WTC11 (cell line): ENCODE measurements around the gene CSNK1E. TPM values are rescaled to one million over a fixed set of nuclear protein-coding genes. Genes with fewer than 3 reads are reported as not detected.

Experiments
- ATAC-seq: fragments of 200-7000 bp; cut with Tn5 transposase; 2 replicates; pipeline ENCODE4 v1.10.0; 2021; ENCODE audit warnings: mild to moderate bottlenecking, moderate library complexity
- CTCF ChIA-PET: fragments of 300-600 bp; sonication (Branson Sonifier 250); formaldehyde crosslinking; loops from one replicate; lab custom pipeline; 2021; ENCODE audit warnings: antibody characterized with exemption; lab: Charles Lee
- POLR2A ChIA-PET: fragments of 350-600 bp; sonication (Branson Sonifier 250); formaldehyde crosslinking; loops from one replicate; lab custom pipeline; 2021; ENCODE audit warnings: antibody characterized with exemption; lab: Charles Lee
- DNase-seq: peaks from one replicate; pipeline ENCODE4 v3.0.0; 2021; ENCODE audit warnings: low spot score
- H3K27ac Mint-ChIP-seq: 2 replicates; pipeline ENCODE4 v1.8.0; 2021; ENCODE audit warnings: mixed read lengths
- H3K27me3 Mint-ChIP-seq: 2 replicates; pipeline ENCODE4 v1.8.0; 2021; ENCODE audit warnings: low read depth, mild to moderate bottlenecking, moderate library complexity, mixed read lengths
- H3K36me3 Mint-ChIP-seq: 2 replicates; pipeline ENCODE4 v1.8.0; 2021; ENCODE audit warnings: mixed read lengths
- H3K4me1 Mint-ChIP-seq: 2 replicates; pipeline ENCODE4 v1.8.0; 2022; ENCODE audit warnings: mixed read lengths
- H3K4me3 Mint-ChIP-seq: 2 replicates; pipeline ENCODE4 v1.8.0; 2021; ENCODE audit warnings: mild to moderate bottlenecking, moderate library complexity, mixed read lengths
- H3K9me3 Mint-ChIP-seq: 2 replicates; pipeline ENCODE4 v1.8.0; 2021; ENCODE audit warnings: mixed read lengths
- CBFB ChIP-seq: sonication (generic); formaldehyde crosslinking; IDR thresholded peaks from 2 replicates; pipeline ENCODE4 v1.8.1; 2022; ENCODE audit warnings: mild to moderate bottlenecking, low read depth, missing genetic modification reagents
- CREM ChIP-seq: sonication (generic); formaldehyde crosslinking; IDR thresholded peaks from 2 replicates; pipeline ENCODE4 v1.8.1; 2022; ENCODE audit warnings: mild to moderate bottlenecking, missing genetic modification reagents, moderate library complexity
- ESRRA ChIP-seq: sonication (generic); formaldehyde crosslinking; IDR thresholded peaks from 2 replicates; pipeline ENCODE4 v1.8.1; 2022; ENCODE audit warnings: mild to moderate bottlenecking, missing genetic modification reagents, borderline replicate concordance
- FOXK1 ChIP-seq: sonication (generic); formaldehyde crosslinking; IDR thresholded peaks from 2 replicates; pipeline ENCODE4 v1.8.0; 2022; ENCODE audit warnings: mild to moderate bottlenecking, moderate library complexity, missing genetic modification reagents
- GABPB1 ChIP-seq: sonication (generic); formaldehyde crosslinking; IDR thresholded peaks from 2 replicates; pipeline ENCODE4 v1.8.1; 2023; ENCODE audit warnings: mild to moderate bottlenecking, missing genetic modification reagents
- NR1H2 ChIP-seq: sonication (generic); formaldehyde crosslinking; IDR thresholded peaks from 2 replicates; pipeline ENCODE4 v1.9.0; 2021; ENCODE audit warnings: mild to moderate bottlenecking, moderate library complexity, missing genetic modification reagents
- SMAD3 ChIP-seq: sonication (generic); formaldehyde crosslinking; IDR thresholded peaks from 2 replicates; pipeline ENCODE4 v1.8.0; 2022; ENCODE audit warnings: missing genetic modification reagents, mild to moderate bottlenecking, borderline replicate concordance
- SMAD4 ChIP-seq: sonication (generic); formaldehyde crosslinking; IDR thresholded peaks from 2 replicates; pipeline ENCODE4 v1.8.0; 2022; ENCODE audit warnings: mild to moderate bottlenecking, missing genetic modification reagents
- ZBTB21 ChIP-seq: sonication (generic); formaldehyde crosslinking; IDR thresholded peaks from 2 replicates; pipeline ENCODE4 v1.8.1; 2023; ENCODE audit warnings: mild to moderate bottlenecking, missing genetic modification reagents, borderline replicate concordance
- total RNA-seq: library from RNA; stranded (reverse); gene quantifications from 3 replicates; pipeline ENCODE4 v1.2.3, GENCODE V29; 2021
- TF ChIP-seq, protein P1 (sequence below): fragments of 250-450 bp; sonication (Bioruptor Pico); IDR thresholded peaks from 2 replicates; pipeline ENCODE4 v1.9.0; 2021; ENCODE audit warnings: moderate library complexity, mild to moderate bottlenecking, inconsistent platforms, borderline replicate concordance
- TF ChIP-seq, protein P2 (sequence below): sonication (generic); formaldehyde crosslinking; IDR thresholded peaks from 2 replicates; pipeline ENCODE4 v1.8.1; 2023; ENCODE audit warnings: mild to moderate bottlenecking, missing genetic modification reagents
- TF ChIP-seq, protein P3 (sequence below): sonication (generic); formaldehyde crosslinking; IDR thresholded peaks from 2 replicates; pipeline ENCODE4 v1.8.1; 2023; ENCODE audit warnings: mild to moderate bottlenecking, missing genetic modification reagents, moderate library complexity

The CSNK1E gene
- total RNA-seq, 1 experiment from 2014 or later: 265 TPM

DNA sequence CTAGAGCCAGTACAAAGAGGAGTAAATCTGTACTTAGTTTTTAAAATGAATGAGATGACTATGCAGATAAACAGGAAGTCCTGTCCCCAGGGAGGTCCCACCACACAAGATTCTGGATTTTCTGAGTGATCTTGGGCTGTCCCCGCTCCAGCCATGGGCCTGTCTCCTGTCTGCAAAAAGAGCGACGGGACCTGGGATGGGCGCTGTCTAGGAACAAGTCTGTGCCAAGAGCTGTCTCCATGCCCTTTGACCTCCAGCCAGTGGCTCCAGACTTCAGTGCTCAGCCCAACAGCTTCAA is 6.0 kb downstream of the CSNK1E start (continued):
- TF ChIP-seq, protein P1, sequence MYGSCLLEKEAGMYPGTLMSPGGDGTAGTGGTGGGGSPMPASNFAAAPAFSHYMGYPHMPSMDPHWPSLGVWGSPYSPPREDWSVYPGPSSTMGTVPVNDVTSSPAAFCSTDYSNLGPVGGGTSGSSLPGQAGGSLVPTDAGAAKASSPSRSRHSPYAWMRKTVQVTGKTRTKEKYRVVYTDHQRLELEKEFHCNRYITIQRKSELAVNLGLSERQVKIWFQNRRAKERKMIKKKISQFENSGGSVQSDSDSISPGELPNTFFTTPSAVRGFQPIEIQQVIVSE (CRISPR knock-in tag): no peak
- TF ChIP-seq ESRRA: no peak
- no peak for TF ChIP-seq CBFB (CRISPR knock-in tag)
- TF ChIP-seq ZBTB21 (CRISPR knock-in tag): no peak
- TF ChIP-seq, protein P2, sequence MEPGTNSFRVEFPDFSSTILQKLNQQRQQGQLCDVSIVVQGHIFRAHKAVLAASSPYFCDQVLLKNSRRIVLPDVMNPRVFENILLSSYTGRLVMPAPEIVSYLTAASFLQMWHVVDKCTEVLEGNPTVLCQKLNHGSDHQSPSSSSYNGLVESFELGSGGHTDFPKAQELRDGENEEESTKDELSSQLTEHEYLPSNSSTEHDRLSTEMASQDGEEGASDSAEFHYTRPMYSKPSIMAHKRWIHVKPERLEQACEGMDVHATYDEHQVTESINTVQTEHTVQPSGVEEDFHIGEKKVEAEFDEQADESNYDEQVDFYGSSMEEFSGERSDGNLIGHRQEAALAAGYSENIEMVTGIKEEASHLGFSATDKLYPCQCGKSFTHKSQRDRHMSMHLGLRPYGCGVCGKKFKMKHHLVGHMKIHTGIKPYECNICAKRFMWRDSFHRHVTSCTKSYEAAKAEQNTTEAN (CRISPR knock-in tag): no peak
- no peak for TF ChIP-seq FOXK1 (CRISPR knock-in tag)
- TF ChIP-seq CREM (CRISPR knock-in tag): no peak

DNA sequence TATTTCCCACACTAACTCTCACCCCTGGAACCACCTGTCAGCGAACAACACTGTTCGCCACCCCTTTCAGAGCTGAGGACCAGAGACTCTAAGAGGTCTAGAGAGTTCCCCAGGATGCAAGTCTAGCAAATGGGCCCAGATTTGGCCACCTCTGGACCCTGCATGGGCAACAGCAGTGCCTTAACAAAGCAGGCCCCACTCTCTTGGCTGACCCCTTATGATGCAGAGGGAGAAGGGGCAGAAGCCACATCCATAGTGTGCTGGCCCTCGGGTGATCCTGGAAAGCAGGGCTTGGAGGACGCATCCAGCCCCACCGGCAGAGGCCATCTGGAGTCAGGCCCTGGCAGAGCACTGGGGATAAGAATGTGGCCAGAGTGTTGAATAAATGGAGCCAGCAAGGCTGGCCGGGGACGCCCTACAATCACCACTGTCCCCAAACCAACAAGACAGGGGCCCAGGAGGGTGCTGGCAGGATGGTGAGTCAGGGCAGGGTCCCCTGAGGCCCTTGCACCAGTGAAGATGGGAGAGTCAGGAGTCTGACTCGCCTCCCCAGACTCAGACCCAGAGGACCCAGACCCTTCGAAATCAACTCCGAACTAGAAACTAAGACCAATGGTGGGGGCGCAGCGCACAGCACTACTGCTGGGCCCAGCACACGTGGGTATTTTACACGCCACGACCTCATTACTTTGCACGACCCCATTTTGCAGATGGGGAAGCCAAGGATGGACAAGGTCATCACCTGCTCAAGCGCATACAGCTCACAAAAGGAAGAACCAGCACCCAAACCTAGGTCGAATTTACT is 6.5 kb downstream of the CSNK1E start:
- H3K9me3 Mint-ChIP-seq: no peaks in the 10 kb centered on the region
- no peaks in the 10 kb centered on the region for H3K27me3 Mint-ChIP-seq
- no peak for ATAC-seq
- CTCF ChIA-PET: no interaction called here
- no peak for TF ChIP-seq SMAD3 (CRISPR knock-in tag)
- 0 out of 2 replicates have a peak, but pooled peaks have one; percentile 19 for TF ChIP-seq ESRRA
- peaks cover 56% of the 10 kb centered on the region for H3K36me3 Mint-ChIP-seq
- peak overlapping the region; percentile 74 for H3K27ac Mint-ChIP-seq
- POLR2A ChIA-PET: no interaction called here
- peaks cover 87% of the 10 kb centered on the region for H3K4me1 Mint-ChIP-seq
- no peak for DNase-seq
- H3K4me3 Mint-ChIP-seq: no peak overlapping the region

DNA sequence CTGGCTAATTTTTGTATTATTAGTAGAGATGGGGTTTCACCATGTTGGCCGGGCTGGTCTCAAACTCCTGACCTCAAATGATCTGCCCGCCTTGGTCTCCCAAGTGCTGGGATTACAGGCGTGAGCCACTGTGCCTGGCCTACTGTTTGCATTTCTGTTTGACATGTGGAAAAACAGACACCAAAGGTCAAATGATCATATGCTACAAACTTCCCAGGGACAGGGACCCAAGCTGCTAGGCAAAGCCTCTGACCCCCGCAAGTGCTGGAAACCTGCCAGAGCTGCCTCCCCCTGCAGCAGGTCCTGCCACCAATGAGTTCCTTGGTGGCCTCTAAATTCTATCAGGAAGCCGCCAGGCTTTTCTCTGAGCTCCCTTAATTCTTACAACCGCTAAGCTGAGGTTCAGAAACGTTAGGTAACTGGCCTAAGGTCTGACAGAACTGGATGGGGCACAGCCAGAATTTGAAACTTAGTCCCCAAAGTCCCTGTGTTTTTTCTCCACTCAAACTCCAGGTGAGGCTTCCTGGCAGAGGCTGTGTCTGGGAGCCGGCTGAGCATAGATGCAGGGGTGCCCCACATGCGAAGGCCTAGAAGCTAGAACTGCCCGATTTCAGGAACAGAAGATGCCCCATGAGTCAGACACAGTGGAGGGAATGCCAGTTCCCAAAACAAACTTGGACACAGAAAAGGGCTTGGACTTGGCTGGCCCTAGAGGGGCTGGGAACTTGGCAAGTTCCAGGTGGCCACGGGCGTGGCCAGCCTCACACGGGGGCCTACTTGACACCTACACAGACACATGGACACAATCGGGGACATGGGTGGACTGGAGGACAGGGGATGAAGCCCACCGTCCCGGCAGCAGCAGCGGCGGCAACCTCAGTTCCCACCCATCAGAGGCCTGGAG is 7.4 kb downstream of the CSNK1E start:
- H3K27me3 Mint-ChIP-seq: no peaks in the 10 kb centered on the region
- no peak for ATAC-seq
- H3K9me3 Mint-ChIP-seq: no peaks in the 10 kb centered on the region
- CTCF ChIA-PET: no interaction called here
- peak overlapping the region; percentile 74; the same call in 1 of the 2 replicates for H3K27ac Mint-ChIP-seq
- no peak overlapping the region for H3K4me3 Mint-ChIP-seq
- TF ChIP-seq GABPB1 (CRISPR knock-in tag) (peak; percentile 31; the same call in 1 of the 2 replicates), NR1H2 (CRISPR knock-in tag) (no peak)
- POLR2A ChIA-PET: no interaction called here
- peaks cover 87% of the 10 kb centered on the region for H3K4me1 Mint-ChIP-seq
- peaks cover 60% of the 10 kb centered on the region for H3K36me3 Mint-ChIP-seq
- no peak for DNase-seq

DNA sequence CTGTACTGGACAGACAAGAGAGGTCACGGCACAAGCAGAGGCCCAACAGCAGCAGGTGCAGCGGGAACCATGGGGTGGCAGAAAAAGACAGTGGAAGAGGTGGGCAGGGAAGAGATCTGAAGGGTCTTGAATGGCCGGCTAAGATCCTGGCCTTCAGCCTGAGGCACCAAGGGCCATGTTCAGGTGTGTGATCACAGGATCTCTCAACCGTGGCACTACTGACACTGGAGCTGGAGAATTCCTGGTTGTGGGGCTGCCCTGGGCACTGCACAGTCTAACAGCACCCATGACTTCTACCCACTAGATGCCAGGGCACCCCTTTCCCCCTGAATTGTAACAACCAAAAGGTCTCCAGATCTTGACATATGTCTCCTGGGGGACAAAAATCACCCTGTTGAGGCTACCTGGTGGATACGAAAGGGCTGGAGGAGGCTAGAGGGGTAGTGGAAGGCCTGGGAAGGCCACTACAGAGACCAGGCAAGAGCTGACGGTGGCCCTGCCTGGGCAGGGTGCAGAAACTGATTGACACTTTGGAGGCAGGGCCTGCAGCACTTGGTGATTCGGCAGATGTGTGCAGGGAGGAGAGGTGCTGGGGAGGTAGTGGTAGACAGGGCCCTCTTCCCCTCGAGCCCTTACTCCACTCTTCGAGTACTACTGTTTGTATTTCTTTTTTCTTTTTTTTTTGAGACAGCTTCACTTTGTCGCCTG is 8.3 kb downstream of the CSNK1E start:
- TF ChIP-seq, protein P3, sequence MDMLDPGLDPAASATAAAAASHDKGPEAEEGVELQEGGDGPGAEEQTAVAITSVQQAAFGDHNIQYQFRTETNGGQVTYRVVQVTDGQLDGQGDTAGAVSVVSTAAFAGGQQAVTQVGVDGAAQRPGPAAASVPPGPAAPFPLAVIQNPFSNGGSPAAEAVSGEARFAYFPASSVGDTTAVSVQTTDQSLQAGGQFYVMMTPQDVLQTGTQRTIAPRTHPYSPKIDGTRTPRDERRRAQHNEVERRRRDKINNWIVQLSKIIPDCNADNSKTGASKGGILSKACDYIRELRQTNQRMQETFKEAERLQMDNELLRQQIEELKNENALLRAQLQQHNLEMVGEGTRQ: no peak
- no peak for TF ChIP-seq SMAD4 (CRISPR knock-in tag)
- Mint-ChIP-seq H3K27me3 (no peaks in the 10 kb centered on the region), H3K36me3 (peaks cover 61% of the 10 kb centered on the region), H3K4me1 (peaks cover 86% of the 10 kb centered on the region), H3K27ac (peak overlapping the region; percentile 85), H3K4me3 (no peak overlapping the region), H3K9me3 (no peaks in the 10 kb centered on the region)
- no peak for DNase-seq
- ChIA-PET POLR2A (no interaction called here), CTCF (no interaction called here)
- no peak for ATAC-seq
